ENCODE results near the gene CCDC174.
"Not testable (repeated sequence)": the region's sequence is repeated elsewhere in the genome, so short reads cannot be mapped to it uniquely, and the experiment has no call there.

Gene CCDC174

GRCh38 chr3:14606669-14607339 is 44.8 kb upstream of the CCDC174 start:
- in situ Hi-C loops (cut with MboI; ENCODE audit: low pct_unique_long_range_greater_than_20kb, low sequenced_read_pairs, unreplicated experiment): no loop called here

GRCh38 chr3:14608298-14608697 is 43.3 kb upstream of the CCDC174 start:
- in situ Hi-C loops (cut with MboI; ENCODE audit: low pct_unique_long_range_greater_than_20kb, low sequenced_read_pairs, unreplicated experiment): no loop called here
- no peak for DNase-seq (ENCODE audit: low spot score)
- no peak for TF ChIP-seq CTCF (IDR thresholded peaks at IDR 0.05; ENCODE audit: extremely low read depth, insufficient read depth, missing control alignments)

More at GRCh38 chr3:14606669-14607339, 44.8 kb upstream of the CCDC174 start:
- no peak for DNase-seq (ENCODE audit: low spot score)
- no peak for TF ChIP-seq CTCF (IDR thresholded peaks at IDR 0.05; ENCODE audit: extremely low read depth, insufficient read depth, missing control alignments)

- in situ Hi-C loops (cut with MboI; ENCODE audit: low pct_unique_long_range_greater_than_20kb, low sequenced_read_pairs, unreplicated experiment); DNase-seq (ENCODE audit: low spot score): not testable (repeated sequence)
Measured at GRCh38 chr3:14609058-14609457, 42.5 kb upstream of the CCDC174 start.

GRCh38 chr3:14609506-14609905 is 42.1 kb upstream of the CCDC174 start:
- in situ Hi-C loops (cut with MboI; ENCODE audit: low pct_unique_long_range_greater_than_20kb, low sequenced_read_pairs, unreplicated experiment): no loop called here
- TF ChIP-seq CTCF (IDR thresholded peaks at IDR 0.05; ENCODE audit: extremely low read depth, insufficient read depth, missing control alignments): no peak
- no peak for DNase-seq (ENCODE audit: low spot score)

- TF ChIP-seq CTCF (IDR thresholded peaks at IDR 0.05; ENCODE audit: extremely low read depth, insufficient read depth, missing control alignments): no peak
- DNase-seq (ENCODE audit: low spot score): no peak
- in situ Hi-C loops (cut with MboI; ENCODE audit: low pct_unique_long_range_greater_than_20kb, low sequenced_read_pairs, unreplicated experiment): no loop called here
Measured at GRCh38 chr3:14609941-14610340, 41.6 kb upstream of the CCDC174 start.

GRCh38 chr3:14614189-14614588 is 37.4 kb upstream of the CCDC174 start:
- DNase-seq (ENCODE audit: low spot score): no peak

More at GRCh38 chr3:14614189-14614588, 37.4 kb upstream of the CCDC174 start:
- TF ChIP-seq CTCF (IDR thresholded peaks at IDR 0.05; ENCODE audit: extremely low read depth, insufficient read depth, missing control alignments): no peak
- in situ Hi-C loops (cut with MboI; ENCODE audit: low pct_unique_long_range_greater_than_20kb, low sequenced_read_pairs, unreplicated experiment): no loop called here

Data from GM13977 (cell line).